KBM-7 (cell line): ENCODE measurements around the gene SCAMP3.
"Not testable (repeated sequence)": the region's sequence is repeated elsewhere in the genome, so short reads cannot be mapped to it uniquely, and the experiment has no call there.

Experiments
- DNase-seq: peaks from one replicate; pipeline ENCODE4 v3.0.0-alpha.2; 2015
- in situ Hi-C: fragments of 300-500 bp; cut with MboI; formaldehyde crosslinking; loops from 2 replicates; pipeline ENCODE4 v1.14.3; 2020; ENCODE audit warnings: low sequenced_read_pairs, low pct_unique_long_range_greater_than_20kb, mixed read lengths

Gene SCAMP3

DNA sequence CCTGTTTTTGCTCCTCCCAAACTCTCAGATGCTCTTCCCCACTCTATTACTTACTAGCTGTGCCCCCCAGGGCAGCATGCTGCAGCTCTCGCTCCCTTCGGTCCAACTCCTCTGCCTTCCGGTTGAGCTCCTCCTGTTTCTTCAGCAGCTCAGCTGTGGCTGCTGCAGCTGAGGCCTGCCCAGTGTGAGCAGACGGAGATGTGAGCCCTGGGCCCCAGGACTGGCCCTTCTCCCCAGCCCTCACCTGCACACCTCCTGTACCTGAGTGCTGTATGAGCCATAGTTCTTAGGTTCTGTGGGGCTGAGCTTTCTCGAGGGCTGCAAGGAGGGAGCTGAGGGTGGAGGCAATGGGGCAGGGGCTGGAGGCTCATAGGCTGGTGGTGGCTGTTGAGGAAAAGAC, 1.9 kb downstream of the SCAMP3 start:
- in situ Hi-C loops, result no loop called here
- no peak for DNase-seq

- no peak for DNase-seq
- in situ Hi-C loops, result no loop called here
Measured at GRCh38 chr1:155256058-155256852, 5.9 kb downstream of the SCAMP3 start.

DNA sequence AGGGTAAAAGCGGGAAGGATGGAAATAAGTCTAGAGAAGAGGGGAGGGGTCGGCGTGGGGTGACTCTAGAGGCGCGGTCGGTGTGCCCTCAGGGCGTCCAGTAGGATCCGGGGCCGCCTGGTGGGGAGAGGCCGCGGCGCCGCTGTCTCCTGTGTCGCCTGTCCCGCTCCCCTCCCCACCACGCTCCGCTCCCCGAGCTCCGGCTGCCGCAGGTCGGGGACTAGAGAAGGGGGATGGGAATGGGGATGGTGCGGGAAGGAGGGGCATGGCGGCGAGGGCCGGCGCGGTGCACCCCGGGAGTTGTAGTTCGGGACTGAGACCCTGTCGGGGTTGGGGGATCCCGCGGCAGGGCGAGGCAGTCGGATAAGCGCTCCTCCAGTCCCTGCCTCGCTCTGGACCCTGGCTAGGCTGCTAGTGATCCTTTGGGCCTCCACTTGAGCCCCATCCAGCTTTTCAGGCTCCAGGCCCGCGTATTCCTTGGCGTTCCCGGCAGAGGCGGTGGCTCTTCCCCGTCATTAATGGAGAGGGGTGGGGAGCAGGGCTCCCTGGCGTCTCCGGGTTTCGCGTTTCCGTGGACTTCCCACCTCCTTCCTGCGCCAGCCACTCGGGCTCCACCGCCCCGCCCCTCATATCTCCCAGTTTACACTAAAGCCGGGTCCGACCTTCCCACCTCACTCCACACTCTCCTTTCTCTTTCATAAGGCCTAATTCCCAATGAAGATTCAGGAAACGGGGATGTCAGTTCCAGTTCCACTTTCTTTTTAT, 6.7 kb downstream of the SCAMP3 start, which contains the start of gene ENTREP3:
ENTREP3 (minus strand) TSS at position 241 of the 765 bp plus-strand sequence. CDS start 606 bp downstream, outside the sequence.
- in situ Hi-C loops, result no loop called here
- peak; percentile 76 for DNase-seq

DNA sequence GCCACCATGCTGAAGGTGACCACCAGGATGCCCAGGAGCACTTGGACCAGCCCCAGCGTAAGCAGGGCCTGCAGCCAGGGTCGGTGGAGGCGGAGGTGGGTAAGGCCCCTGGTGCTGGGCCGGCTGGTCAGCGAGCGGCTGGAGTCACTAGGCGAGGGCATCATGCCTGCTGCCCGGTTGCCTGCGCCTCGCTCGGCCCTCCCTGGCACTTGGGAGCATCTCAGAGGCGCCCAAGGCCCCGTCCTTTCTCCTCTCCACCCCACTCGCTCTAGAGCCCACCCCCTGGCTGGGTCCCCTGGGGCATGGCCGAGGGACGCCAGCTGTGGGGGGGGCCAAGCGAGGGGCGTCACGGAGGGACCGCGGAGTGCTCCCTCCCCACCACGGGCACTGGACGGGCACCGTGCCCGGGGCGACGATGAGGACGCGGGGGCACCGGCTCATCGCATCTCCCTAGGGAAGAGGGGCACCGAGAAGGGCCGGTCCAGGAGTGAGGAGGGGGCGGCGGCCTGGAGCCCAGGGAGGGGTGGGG, 7.4 kb downstream of the SCAMP3 start:
- no peak for DNase-seq

GRCh38 chr1:155254228-155254713, 7.9 kb downstream of the SCAMP3 start:
- in situ Hi-C loops, result no loop called here

More for the DNA sequence above, 7.4 kb downstream of the SCAMP3 start:
- in situ Hi-C loops, result no loop called here

DNA sequence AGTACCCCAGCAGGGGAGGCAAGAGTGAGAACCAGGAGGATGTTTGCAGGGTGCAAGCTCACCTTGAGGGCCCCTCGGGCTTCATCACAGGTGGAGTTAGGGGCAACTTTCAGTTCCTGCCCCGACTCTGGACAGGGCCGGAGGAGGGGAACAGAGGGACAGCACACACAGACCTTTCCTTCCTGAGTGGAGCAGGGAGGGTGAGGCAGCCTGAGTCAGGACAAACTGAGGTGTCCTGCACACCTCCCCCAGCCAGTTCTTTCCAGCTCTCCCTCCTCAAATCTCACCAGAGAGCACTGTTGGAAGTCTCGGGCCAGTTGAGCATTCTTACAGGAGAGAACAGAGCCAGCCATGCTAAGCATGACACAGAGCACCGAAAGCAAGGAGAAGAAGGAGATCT, 8.4 kb downstream of the SCAMP3 start:
- in situ Hi-C loops, result no loop called here
- no peak for DNase-seq

More at GRCh38 chr1:155254228-155254713, 7.9 kb downstream of the SCAMP3 start:
- DNase-seq, result no peak

DNA sequence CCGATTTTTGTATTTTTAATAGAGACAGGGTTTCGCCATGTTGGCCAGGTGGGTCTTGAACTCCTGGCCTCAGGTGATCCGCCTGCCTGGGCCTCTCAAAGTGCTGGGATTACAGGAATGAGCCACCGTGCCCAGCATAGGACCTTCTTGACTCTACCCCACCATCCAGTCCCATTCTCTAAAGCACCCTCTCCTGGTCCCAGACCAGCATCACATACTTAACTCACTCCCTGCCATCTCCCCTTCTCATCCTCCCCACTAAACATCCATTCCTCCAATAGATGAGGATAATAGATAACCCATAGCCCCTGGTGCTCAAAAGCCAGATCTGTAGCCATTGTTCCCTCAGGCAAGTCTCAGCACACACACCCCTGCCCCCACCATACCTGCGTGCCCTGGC, 9.0 kb downstream of the SCAMP3 start:
- peak; percentile 28 for DNase-seq
- in situ Hi-C loops, result no loop called here

DNA sequence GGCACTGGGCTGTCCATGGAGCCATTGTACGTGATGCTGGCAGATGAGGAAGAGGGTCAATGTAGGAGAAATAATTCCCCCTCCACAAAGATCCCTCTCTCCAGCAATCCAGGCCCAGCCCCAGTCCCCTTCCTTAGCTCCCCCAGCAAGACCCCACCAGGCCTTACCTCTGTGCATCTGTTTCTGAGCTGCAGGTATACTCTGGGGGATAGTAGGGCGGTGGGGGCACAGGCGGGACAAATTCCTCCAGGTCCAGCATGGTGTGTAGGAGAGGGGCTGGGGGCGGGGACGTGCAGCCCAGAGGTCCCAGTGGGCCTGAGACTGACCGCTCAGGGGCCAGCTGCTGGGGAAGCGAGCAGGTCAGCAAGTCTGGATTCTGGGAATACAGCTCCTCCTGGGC, 10.6 kb downstream of the SCAMP3 start:
- in situ Hi-C loops, result no loop called here
- DNase-seq, result no peak

DNA sequence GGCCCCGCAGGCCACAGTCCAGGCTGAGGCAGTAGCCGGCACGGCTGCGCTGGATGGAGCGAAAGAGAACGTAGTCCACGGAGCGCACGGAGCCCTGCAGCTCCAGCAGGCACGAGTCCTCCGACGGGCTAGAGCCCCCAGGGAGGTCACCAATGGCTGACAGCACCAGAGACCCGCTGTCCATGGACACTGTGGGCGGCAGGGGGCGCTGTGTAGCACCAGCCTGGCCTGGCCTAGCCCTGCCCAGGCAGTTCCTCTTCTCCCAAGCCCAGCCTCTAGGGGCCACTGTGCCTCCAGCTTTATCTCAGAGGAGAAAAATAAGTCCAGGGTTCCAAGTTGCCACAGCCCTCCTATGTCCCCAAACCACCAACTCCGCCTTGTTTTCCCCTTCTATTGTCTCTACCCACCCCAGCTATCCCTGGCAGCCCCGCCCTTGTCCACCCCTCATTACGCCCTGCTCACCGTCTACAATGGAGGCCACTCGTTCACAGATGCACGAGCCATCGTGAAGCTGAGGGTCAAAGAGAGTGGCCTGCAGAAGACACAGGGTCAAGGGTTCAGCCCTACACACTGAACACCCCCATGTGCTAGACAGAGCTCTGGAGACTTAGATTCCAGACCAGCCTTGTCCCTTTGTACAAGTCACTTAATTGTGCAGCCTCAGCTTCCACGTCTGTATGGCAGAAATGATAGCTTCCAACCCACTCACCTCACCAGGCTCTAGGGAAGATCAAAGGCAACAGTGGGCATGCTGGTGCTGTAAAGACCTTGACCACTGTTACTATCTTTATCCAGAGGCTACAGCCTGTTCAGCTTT, 11.3 kb downstream of the SCAMP3 start:
- in situ Hi-C loops, result no loop called here
- peak; percentile 93 for DNase-seq

GRCh38 chr1:155250246-155250632, 11.9 kb downstream of the SCAMP3 start:
- in situ Hi-C loops, result no loop called here
- no peak for DNase-seq

DNA sequence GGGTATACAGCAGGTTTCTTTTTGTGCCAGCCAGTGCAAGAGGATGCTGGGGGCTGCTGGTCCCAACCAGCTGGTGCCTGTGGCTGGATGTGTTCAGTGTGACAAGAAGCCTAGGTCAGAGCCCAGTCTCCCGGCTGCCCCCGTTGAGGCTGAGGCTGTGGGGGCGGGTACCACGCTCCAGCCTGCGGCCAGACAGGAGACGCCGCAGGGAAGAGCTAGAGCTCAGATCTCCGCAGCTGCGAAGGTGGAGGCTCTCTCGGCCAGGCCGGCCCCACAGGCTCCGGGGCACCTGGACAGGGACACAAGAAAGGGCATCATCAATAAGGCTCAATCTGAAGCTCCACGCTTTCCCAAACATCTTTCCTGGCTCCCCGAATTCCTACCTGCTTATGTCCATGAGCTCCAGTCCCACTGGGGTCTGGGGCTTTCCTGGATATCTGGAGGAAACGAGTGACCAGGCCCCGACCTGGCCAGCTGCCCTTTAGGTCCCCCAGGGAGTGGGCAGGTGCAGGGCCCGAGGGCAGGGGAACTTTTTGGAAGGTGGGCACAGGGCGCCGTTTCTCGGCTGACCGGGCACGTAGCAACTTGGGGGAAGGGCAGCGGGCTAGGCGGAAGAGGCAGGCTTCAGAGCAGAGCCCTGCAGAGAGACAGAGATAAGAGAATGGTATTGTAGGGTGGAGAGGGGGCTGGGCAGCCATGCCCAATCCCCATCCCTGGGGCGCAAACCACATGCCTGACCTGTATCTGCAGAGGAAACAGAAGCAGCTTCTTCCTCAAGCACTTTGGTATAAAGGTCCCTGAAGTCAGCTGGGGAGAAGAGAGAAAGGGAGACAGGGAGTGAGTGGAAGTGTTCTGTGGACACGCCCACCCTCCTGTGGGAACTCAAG, 14.2 kb downstream of the SCAMP3 start:
- no peak for DNase-seq
- in situ Hi-C loops, result no loop called here

- in situ Hi-C loops, DNase-seq: not testable (repeated sequence)
Measured at GRCh38 chr1:155246796-155247195, 15.4 kb downstream of the SCAMP3 start.

- no peak for DNase-seq
- in situ Hi-C loops, result no loop called here
Measured at GRCh38 chr1:155245163-155245524, 17.0 kb downstream of the SCAMP3 start.

DNA sequence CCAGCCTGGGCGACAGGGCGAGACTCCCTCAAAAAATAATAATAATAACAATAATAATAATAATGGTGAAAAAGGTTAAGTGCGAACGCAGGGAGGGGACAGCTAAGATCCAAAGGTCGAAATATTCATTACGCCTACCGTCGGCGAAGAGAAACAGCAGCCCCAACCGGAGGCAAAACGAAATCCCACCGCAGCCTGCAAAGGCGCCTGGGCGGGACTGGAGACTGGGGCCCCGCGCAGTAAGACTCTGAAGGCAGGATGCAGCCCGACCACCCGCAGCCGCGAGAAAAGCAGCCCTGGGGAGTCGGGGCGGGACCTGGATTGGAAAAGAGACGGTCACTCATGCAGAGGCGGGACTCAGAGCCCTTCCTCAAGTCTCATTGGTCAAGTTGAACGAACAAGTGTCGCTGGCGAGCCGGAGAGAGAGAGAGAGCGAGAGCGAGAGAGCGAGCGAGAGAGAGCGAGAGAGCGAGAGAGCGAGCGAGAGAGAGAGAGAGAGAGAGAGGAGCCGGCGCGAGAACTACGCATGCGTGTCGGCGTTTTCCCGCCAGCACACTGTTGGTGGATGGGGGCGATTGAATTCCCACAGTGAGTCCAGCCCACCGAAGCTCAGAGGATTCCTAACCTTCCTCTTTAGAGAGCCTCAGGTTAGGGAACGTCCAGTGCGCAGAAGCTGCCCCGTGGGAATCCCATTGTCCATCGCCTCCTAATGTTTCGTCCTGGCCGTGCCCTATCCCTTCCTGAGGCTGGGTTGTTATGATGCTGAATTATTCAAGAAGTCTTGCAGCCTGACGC, 17.6 kb downstream of the SCAMP3 start:
- in situ Hi-C loops, result no loop called here
- DNase-seq, result peak; percentile 99

GRCh38 chr1:155242805-155243358, 19.3 kb downstream of the SCAMP3 start:
- in situ Hi-C loops, result no loop called here
- no peak for DNase-seq

DNA sequence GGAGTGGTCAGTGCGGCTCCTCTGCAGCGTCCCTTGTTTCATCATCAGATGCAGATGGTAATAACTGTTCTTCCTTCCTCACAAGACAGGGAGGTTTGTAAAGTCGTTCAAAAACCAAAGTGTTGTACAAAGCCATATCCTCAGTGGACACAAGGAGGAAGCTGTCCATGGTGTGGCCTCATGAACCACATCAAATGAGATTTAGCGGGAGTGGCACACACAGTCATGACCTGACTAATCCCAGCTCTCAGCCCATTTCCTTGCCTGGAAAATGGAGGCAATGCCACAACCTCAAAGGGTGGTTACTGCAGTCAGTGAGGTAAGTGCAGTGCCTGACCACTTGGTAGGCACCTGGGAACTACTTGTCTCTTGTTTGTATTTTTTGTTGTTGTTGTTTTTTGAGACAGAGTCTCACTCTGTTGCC, 20.3 kb downstream of the SCAMP3 start:
- in situ Hi-C loops, result no loop called here
- DNase-seq, result no peak

GRCh38 chr1:155241069-155241679, 21.0 kb downstream of the SCAMP3 start:
- in situ Hi-C loops, result no loop called here
- DNase-seq, result peak; percentile 80
